Upper lobe of right lung (tissue), 1 donor: ENCODE results near the gene GFM1. TPM values are rescaled to one million over a fixed set of nuclear protein-coding genes. Genes with fewer than 3 reads are reported as not detected.

Experiments used
- ATAC-seq: fragments of 200-7000 bp; cut with Tn5 transposase; one replicate; pipeline ENCODE4 v1.9.1; 2020; ENCODE audit warnings: mild to moderate bottlenecking, moderate library complexity
- DNase-seq: peaks from one replicate; pipeline ENCODE4 v3.0.0-alpha.2; 2020
- H3K27ac ChIP-seq: fragments of 200-600 bp; one replicate; pipeline ENCODE4 v1.8.0; 2022
- H3K27me3 ChIP-seq: fragments of 200-600 bp; one replicate; pipeline ENCODE4 v1.8.0; 2022; ENCODE audit warnings: mild to moderate bottlenecking
- H3K36me3 ChIP-seq: fragments of 200-600 bp; one replicate; pipeline ENCODE4 v1.8.0; 2022
- H3K4me1 ChIP-seq: fragments of 200-600 bp; one replicate; pipeline ENCODE4 v1.8.0; 2022
- H3K4me3 ChIP-seq: fragments of 200-600 bp; one replicate; pipeline ENCODE4 v1.8.0; 2022; ENCODE audit warnings: mild to moderate bottlenecking
- H3K9me3 ChIP-seq: fragments of 200-600 bp; one replicate; pipeline ENCODE4 v1.8.0; 2022
- CTCF ChIP-seq: fragments of 200-600 bp; IDR thresholded peaks from one replicate; pipeline ENCODE4 v1.8.0; 2022; ENCODE audit warnings: antibody characterized with exemption
- intact Hi-C: fragments of 100-400 bp; cut with DNase I; formaldehyde crosslinking; loops from one replicate; pipeline ENCODE4 v1.11.0; 2022
- total RNA-seq: library from RNA; stranded (reverse); fragmentation: NEBNext Ultra II Directional; extraction: Animal tissue kit (Norgen Biotek cat#: 25700); gene quantifications from one replicate; pipeline ENCODE4 v1.2.1, GENCODE V29; 2021
- donor health status: DM: no; HTN: yes; CAD: no; lungs with severe emphysema.

The GFM1 gene
- total RNA-seq, 1 donor from 2014 or later: 47.1 TPM

- no peaks in the 10 kb centered on the region for H3K27me3 ChIP-seq
- no peak overlapping the region for H3K4me3 ChIP-seq
- TF ChIP-seq CTCF: no peak
- peaks cover 16% of the 10 kb centered on the region for H3K4me1 ChIP-seq
- ATAC-seq (no peak), DNase-seq (no peak)
- intact Hi-C loops: no loop called here
- H3K36me3 ChIP-seq: peaks cover 16% of the 10 kb centered on the region
- H3K9me3 ChIP-seq: no peaks in the 10 kb centered on the region
- H3K27ac ChIP-seq: no peak overlapping the region
These were observed 52.3 kb downstream of the GFM1 start for GRCh38 chr3:158696618-158697017.

- DNase-seq (no peak), ATAC-seq (peak; percentile 21)
- Histone ChIP-seq H3K36me3 (peaks cover 20% of the 10 kb centered on the region), H3K27me3 (no peaks in the 10 kb centered on the region), H3K4me3 (no peak overlapping the region), H3K4me1 (peaks cover 17% of the 10 kb centered on the region), H3K27ac (no peak overlapping the region), H3K9me3 (no peaks in the 10 kb centered on the region)
- TF ChIP-seq CTCF: no peak
- intact Hi-C loops: no loop called here
These were observed 56.2 kb downstream of the GFM1 start for GRCh38 chr3:158700559-158700958.

- no peak for TF ChIP-seq CTCF
- Histone ChIP-seq H3K36me3 (peaks cover 20% of the 10 kb centered on the region), H3K27ac (no peak overlapping the region), H3K4me1 (peaks cover 16% of the 10 kb centered on the region), H3K4me3 (no peak overlapping the region), H3K9me3 (no peaks in the 10 kb centered on the region), H3K27me3 (no peaks in the 10 kb centered on the region)
- ATAC-seq: no peak
- intact Hi-C loops: no loop called here
- DNase-seq: no peak
These were observed 57.2 kb downstream of the GFM1 start for GRCh38 chr3:158701420-158702065.

GRCh38 chr3:158702815-158703481 lies 58.6 kb downstream of the GFM1 start:
- Histone ChIP-seq H3K36me3 (peaks cover 27% of the 10 kb centered on the region), H3K27me3 (no peaks in the 10 kb centered on the region), H3K27ac (no peak overlapping the region), H3K4me3 (no peak overlapping the region), H3K4me1 (peaks cover 14% of the 10 kb centered on the region), H3K9me3 (no peaks in the 10 kb centered on the region)
- ATAC-seq (no peak), DNase-seq (no peak)
- intact Hi-C loops: no loop called here
- TF ChIP-seq CTCF: no peak

- TF ChIP-seq CTCF: no peak
- DNase-seq (no peak), ATAC-seq (no peak)
- H3K27me3 ChIP-seq: no peaks in the 10 kb centered on the region
- no peak overlapping the region for H3K4me3 ChIP-seq
- H3K4me1 ChIP-seq: peaks cover 14% of the 10 kb centered on the region
- peaks cover 28% of the 10 kb centered on the region for H3K36me3 ChIP-seq
- intact Hi-C loops: no loop called here
- no peak overlapping the region for H3K27ac ChIP-seq
- no peaks in the 10 kb centered on the region for H3K9me3 ChIP-seq
These were observed 59.2 kb downstream of the GFM1 start for GRCh38 chr3:158703566-158703965.
